Muscle of arm (tissue), 12 donors: Measurements from ENCODE around the gene DNAH12. TPM values are rescaled to one million over a fixed set of nuclear protein-coding genes. Genes with fewer than 3 reads are reported as not detected.
"Not testable (repeated sequence)": the region's sequence is repeated elsewhere in the genome, so short reads cannot be mapped to it uniquely, and the experiment has no call there.

ENCODE experiments used
- DNase-seq: peaks from one replicate; pipeline ENCODE4 v3.0.0-alpha.2; 2013
- polyA plus RNA-seq, 12 donors: library from polyadenylated mRNA; unstranded; fragments of 120-200 nt; gene quantifications; one replicate each; pipeline ENCODE4 v1.2.1, GENCODE V29; 2013; ENCODE audit not compliant: insufficient read length in 12 of 12

Gene DNAH12
- polyA plus RNA-seq, 12 donors = 0.22 to 0.93 (median 0.54) TPM; not detected in 2

GRCh38 chr3:57421336-57421735, 122.8 kb downstream of the DNAH12 start:
- no peak for DNase-seq

- DNase-seq = no peak
These were observed 124.1 kb downstream of the DNAH12 start for GRCh38 chr3:57420001-57420400.

DNA sequence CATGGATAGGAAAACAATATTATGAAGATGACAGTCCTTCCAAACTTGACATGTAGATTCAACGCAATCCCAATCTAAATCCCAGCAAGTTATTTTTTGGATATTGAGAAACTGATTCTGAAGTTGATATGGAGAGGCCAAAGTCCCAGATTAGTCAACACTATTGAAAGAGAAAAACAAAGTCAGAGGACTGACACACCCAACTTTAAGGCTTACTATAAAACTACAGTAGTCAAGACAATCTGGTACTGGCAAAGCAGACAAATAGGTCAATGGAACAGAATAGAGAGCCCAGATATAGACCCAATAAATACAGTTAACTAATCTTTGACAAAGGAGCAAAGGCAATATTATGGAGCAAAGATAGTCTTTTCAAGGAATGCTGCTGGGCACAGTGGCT, 132.4 kb downstream of the DNAH12 start:
- no peak for DNase-seq

DNA sequence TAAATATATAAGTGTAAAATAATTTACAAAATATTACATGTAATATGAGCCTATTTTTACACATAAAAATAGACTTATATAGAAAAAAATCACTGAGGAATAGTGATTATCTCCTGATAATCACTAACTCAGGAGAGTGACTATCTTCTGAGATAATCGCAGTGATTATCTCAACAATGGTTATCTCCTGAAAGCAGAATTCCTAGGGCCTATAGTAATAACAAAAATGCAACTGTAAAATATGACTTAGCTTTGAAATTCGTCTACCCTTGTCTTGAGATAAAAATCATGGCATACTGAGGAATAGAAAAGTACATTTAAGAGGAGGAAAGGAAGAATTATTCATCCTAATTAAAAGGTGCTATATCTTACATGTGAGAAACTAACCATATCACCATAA, 134.7 kb downstream of the DNAH12 start:
- DNase-seq = no peak

DNA sequence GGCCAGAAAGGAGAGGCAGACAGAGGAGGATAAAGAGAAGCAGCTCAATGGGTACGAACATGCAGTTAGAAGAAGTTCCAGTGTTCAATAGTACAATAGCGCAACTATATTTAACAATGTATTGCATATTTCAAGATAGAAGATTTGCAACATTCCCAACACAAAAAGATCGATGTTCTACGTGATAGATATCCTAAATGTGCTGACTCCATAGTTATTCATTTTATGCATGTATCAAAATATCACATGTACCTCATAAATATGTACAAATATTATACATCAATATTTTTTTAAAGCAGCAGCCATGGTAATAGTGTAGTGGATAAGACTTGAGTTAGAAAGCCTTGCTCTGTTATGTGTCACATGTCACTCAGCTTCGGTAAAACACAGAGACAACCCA, 141.5 kb downstream of the DNAH12 start:
- DNase-seq = no peak

DNA sequence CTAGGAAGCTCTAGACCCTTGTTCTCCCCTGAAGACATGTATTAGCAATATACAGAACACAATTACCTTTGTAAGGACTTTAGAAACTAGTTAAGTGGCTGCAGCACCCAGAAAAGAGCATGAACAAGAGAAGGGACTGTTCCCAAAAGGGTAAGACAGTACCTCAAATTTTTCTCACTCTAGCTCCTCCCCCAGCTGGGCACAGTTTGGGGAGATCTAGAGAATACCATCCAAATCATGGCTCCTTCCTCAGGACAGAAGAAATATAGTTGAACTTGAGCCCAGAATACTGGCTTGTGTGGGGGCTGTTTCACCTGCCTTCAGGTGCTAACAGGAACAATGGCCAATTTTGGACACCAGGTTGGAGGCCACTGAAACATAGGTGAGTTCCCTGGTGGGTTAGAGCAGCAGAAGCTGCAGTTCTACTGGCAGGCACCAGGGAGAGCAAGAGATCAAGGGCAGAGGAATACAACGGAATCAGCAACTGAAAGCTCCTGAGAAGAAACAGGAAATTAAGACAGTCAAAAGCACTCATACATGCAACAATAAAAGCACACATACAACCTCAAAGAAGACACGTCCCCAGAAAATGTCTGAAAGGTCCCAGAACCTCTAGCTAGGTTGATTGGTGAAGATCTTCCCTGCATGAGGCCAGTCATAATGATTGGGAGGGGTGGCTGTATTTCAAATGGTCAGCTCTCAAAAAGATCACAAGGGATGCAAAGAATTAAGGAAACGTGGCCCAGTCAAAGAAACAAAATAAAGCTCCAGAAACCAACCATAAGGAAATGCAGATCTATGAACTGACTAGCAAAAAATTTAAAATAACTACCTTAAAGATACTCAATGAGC, 146.7 kb downstream of the DNAH12 start:
- no peak for DNase-seq

DNA sequence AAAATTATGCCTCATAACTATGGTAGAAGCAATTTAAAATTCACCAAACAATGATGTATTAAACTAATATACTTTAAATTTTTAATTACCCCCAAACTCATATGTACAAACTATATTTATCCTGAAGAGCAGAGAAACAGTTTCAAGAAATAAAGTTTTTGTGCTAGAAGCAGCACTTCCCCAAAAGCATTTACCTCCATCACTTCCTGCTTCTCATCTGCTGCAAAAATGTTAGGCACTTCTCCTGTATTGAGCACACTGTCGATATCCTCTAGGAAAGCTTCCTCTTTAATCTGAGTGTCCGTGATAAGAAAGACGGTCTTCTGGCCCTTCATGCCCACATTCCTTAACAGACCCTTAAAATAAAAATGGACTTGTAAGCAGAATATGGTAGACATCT, 150.2 kb downstream of the DNAH12 start:
- no peak for DNase-seq

DNA sequence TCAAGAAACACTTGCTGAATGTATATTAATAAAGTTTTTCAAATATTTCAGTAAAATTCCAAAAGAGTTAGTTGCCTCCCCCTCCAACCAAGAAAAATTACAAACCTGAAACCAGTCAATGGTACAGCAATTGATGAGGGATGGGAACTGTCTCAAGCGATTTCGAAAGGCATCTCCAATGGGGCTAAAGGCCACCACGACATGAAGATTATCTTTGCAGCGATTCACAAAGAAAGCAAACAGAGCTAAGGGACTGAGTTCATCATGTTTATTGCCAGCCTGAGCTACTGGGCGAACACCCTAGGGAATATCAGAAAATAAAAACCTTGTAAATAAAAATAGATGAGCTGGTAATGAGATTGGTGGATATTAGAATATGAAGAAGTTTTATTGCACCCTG, 152.4 kb downstream of the DNAH12 start:
- DNase-seq = no peak

- DNase-seq = no peak
These were observed 154.9 kb downstream of the DNAH12 start for GRCh38 chr3:57389271-57389670.

GRCh38 chr3:57386307-57386706, 157.8 kb downstream of the DNAH12 start:
- DNase-seq = no peak

DNA sequence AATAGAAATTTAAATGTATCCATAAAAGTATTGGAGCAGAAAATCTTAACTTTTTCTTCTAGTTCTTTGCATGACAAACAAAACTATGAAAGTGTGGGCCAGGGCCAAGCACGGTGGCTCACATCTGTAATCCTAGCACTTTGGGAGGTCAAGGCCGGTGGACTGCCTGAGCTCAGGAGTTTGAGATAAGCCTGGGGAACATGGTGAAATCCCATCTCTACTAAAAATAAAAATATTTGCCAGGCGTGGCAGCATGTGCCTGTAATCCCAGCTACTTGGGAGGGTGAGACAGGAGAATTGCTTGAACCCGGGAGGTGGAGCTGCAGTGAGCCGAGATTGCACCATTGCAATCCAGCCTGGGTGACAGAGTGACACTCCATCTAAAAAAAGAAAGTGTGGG, 158.6 kb downstream of the DNAH12 start:
- DNase-seq = no peak

DNA sequence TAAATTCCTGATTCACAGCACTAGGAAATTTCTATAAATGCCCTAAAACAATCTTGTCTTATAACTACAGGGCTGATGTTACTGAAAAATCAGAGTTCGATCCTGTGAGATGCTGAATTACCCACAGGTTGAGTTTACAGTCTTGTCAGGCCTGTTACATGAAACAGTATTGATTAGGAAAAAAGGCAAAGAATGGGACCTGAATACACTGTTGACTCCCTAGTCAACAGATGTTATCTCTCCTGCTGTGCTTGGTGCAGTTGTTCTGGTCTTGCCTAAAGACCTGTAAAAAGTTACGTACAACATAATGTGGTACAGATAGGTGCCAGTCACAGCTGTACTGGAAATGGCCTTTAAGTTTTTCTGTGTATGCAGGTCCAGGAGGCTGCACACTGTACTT, 160.3 kb downstream of the DNAH12 start:
- no peak for DNase-seq

- DNase-seq = no peak
These were observed 160.7 kb downstream of the DNAH12 start for GRCh38 chr3:57383406-57383805.

- peak; percentile 22 for DNase-seq
These were observed 161.2 kb downstream of the DNAH12 start for GRCh38 chr3:57382933-57383332.

DNA sequence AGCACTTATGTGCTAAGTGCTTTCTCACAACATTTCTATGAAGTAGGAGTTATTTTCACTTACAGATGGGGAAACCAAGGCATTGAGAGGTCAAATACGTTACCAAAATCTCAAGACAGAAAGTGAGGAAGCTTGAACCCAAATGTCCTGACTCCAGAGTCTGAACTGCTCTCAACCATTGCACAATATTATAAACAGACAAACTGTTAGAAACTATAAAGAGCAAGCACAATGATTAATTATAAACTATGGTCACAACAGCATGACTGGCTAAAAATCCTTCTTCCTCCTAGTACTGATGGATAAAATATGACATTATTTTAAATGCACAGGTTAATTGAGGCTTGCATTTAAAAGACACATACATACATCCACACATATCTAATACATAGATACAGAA, 173.8 kb downstream of the DNAH12 start:
- DNase-seq = no peak

DNA sequence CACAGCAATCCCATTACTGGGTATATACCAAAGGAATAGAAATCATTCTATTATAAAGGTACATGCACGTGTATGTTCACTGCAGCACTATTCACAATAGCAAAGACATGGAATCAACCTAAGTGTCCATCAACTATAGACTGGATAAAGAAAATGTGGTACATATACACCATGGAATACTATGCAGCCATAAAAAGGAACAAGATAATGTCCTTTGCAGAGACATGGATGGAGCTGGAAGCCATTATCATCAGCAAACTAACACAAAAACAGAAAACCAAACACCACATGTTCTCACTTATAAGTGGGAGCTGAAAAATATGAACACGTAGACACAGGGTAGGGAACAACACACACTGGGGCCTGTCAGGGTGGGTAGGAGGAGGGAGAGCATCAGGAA, 179.1 kb downstream of the DNAH12 start:
- DNase-seq = not testable (repeated sequence)

DNA sequence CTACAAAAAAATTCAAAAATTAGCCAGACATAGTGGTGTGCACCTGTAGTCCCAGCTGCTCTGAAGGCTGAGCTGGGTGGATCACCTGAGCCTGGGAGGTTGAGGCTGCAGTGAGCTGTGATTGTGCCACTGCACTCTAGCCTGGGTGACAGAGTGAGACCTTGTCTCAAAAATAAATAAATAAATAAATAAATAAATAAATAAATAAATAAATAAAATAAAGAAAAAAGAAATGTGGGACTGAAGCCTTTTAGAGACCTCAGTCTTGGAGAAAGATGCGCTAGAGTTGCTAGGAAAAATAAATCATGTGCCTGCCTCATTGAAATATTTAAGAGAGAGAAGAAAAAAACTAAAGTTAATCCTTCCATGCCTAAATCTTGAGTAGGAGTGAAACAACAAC, 187.9 kb downstream of the DNAH12 start:
- DNase-seq = not testable (repeated sequence)

DNA sequence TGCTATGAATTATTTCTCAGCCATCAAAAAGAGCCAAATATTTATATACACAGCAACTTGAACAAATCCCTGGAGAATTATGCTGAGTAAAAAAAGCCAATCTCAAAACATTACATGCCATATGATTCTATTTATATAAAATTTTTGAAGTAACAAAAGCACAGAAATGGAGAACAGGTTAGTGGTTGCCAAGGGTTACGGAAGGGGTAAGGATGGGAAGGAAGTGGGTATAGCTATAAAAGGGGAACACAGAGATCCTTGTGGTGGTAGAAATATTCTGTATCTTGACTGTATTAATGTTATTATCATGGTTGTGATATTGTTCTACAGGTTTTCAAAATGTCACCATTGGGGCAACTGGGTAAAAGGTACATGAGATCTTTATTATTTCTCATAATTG, 189.4 kb downstream of the DNAH12 start:
- DNase-seq = no peak

- DNase-seq = no peak
These were observed 193.9 kb downstream of the DNAH12 start for GRCh38 chr3:57350271-57350670.

DNA sequence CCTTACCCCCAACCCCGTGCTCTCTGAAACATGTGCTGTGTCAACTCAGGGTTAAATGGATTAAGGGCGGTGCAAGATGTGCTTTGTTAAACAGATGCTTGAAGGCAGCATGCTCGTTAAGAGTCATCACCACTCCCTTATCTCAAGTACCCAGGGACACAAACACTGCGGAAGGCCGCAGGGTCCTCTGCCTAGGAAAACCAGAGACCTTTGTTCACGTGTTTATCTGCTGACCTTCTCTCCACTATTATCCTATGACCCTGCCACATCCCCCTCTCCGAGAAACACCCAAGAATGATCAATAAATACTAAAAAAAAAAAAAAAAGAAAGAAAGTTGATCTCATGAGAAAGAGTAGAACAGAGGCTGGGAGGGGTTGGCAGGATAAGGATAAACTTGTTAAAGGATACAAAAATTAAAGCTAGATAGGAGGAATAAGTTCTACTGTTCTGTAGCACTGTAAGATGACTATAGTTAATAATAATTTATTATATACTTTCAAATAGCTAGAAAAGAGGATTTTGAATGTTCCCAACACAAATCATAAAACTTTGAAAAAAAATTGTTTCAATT, 205.0 kb downstream of the DNAH12 start:
- DNase-seq = not testable (repeated sequence)

DNA sequence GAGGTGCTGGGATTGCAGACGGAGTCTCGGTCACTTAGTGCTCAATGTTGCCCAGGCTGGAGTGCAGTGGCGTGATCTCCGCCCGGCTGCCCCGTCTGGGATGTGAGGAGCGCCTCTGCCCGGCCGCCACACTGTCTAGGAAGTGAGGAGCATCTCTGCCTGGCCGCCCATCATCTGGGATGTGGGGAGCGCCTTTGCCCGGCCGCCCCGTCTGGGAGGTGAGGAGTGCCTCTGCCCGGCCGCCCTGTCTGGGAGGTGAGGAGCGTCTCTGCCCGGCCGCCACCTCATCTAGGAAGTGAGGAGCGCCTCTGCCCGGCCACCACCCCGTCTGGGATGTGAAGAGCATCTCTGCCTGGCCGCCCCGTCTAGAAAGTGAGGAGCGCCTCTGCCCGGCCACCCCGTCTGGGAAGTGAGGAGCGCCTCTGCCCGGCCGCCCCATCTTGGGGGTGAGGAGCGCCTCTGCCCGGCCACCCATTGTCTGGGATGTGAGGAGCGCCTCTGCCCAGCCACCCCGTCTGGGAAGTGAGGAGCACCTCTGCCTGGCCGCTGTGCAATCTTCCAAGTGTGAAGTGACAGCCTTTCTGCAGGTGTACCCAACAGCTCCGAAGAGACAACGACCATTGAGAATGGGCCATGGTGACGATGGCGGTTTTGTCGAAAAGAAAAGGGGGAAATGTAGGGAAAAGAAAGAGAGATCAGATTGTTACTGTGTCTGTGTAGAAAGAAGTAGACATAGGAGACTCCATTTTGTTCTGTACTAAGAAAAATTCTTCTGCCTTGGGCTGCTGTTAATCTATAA, 205.7 kb downstream of the DNAH12 start:
- not testable (repeated sequence) for DNase-seq

- DNase-seq = no peak
These were observed 208.7 kb downstream of the DNAH12 start for GRCh38 chr3:57335283-57335938.
